Right atrium auricular region (tissue), 2 donors: ENCODE measurements around the gene CALU. TPM values are rescaled to one million over a fixed set of nuclear protein-coding genes. Genes with fewer than 3 reads are reported as not detected.

ENCODE experiments used
- DNase-seq: peaks from one replicate; pipeline ENCODE4 v3.0.0-alpha.2; 2019; ENCODE audit warnings: low spot score
- H3K27ac ChIP-seq, 2 donors: fragments of 200-600 bp; sonication (generic); 1 replicate in 1 of 2; 2 replicates in 1 of 2; pipeline ENCODE4 v1.5.1; 2016 to 2019
- H3K27me3 ChIP-seq, 2 donors: fragments of 200-600 bp; sonication (generic); one replicate each; pipeline versions ENCODE4 v1.5.1 to v1.6.0; 2017 to 2019
- H3K36me3 ChIP-seq: fragments of 200-600 bp; sonication (generic); one replicate; pipeline ENCODE4 v1.5.1; 2016
- H3K4me1 ChIP-seq, 2 donors: fragments of 200-600 bp; sonication (generic); one replicate each; pipeline versions ENCODE4 v1.5.1 to v1.6.0; 2017 to 2019
- H3K4me3 ChIP-seq, 2 donors: fragments of 200-600 bp; sonication (generic); 1 replicate in 1 of 2; 2 replicates in 1 of 2; pipeline ENCODE4 v1.5.1; 2017 to 2019; ENCODE audit warnings: mild to moderate bottlenecking in 1 of 2, moderate library complexity in 1 of 2
- H3K9me3 ChIP-seq, 2 donors: fragments of 200-600 bp; sonication (generic); one replicate each; pipeline ENCODE4 v1.5.1; 2019
- total RNA-seq, 2 donors: library from RNA; depleted of rRNA; stranded (reverse); fragments of >200 nt; gene quantifications; one replicate each; pipeline ENCODE4 v1.1.0, GENCODE V29; 2016
- TF ChIP-seq, protein P1 (sequence below), 2 donors: fragments of 200-600 bp; sonication (generic); IDR thresholded peaks; one replicate each; pipeline ENCODE4 v1.5.1; 2019; ENCODE audit warnings: antibody characterized with exemption in 2 of 2

CALU gene
- total RNA-seq, 2 donors from 2014 or later: 190 to 286 TPM

DNA sequence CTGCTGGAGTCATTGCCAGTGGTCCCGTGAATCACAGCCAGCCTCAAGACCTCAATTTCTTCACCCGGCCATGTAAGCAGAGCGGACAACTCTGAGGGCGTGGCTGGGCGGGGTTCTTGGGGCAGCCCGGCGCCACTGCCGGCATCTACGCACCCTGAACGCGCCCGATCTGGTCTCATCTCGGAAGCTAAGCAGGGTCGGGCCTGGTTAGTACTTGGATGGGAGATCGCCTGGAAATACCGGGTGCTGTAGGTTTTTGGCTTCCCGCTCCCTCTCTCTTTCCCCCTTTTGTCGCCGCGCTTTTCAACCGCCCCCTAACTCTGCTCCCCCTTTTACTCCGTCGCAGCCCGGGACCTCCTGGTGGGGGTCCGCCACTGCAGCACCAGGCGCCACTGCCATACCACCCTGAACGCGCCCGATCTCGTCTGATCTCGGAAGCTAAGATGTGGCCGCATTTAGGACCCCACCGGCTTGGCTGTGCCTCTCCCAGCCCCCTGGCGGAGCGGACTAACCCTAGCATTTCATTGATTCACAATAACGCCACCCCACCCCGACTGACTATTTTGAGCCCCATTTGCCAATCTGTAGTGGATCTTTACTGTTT, 41.8 kb upstream of the CALU start:
- Histone ChIP-seq H3K27ac (no peak overlapping the region), H3K4me1 (peaks cover 0 to 7% of the 10 kb centered on the region in 2 donors), H3K9me3 (no peaks in the 10 kb centered on the region), H3K36me3 (no peaks in the 10 kb centered on the region), H3K4me3 (peak overlapping the region; percentile 32 to 44), H3K27me3 (no peaks in the 10 kb centered on the region)
- DNase-seq: peak; percentile 62
- TF ChIP-seq, protein P1, sequence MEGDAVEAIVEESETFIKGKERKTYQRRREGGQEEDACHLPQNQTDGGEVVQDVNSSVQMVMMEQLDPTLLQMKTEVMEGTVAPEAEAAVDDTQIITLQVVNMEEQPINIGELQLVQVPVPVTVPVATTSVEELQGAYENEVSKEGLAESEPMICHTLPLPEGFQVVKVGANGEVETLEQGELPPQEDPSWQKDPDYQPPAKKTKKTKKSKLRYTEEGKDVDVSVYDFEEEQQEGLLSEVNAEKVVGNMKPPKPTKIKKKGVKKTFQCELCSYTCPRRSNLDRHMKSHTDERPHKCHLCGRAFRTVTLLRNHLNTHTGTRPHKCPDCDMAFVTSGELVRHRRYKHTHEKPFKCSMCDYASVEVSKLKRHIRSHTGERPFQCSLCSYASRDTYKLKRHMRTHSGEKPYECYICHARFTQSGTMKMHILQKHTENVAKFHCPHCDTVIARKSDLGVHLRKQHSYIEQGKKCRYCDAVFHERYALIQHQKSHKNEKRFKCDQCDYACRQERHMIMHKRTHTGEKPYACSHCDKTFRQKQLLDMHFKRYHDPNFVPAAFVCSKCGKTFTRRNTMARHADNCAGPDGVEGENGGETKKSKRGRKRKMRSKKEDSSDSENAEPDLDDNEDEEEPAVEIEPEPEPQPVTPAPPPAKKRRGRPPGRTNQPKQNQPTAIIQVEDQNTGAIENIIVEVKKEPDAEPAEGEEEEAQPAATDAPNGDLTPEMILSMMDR (IDR thresholded peaks at IDR 0.05): no peak

DNA sequence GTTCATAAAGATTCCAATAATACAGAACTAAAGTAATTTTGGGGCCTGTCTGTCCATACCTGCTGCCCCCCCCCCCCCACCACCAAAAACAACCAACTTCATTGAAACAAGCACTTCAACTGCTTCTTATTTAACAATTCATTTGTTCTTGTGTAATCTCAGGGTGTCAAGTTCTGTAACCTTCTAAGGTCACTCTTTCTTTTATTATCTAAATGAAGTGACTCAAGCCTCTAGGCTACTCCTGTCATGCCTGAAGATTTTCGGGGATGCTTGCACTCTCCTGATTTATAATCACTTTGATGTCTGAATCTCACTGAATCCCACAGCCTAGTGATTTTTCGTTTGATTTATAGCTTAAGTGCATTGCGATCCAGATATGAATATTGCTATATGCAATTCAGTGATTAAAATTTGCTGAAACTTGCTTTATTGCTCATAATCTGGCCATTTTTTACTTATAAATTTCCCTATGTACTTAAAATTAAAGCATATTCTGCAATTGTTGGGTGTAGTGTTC, 39.9 kb upstream of the CALU start:
- H3K36me3 ChIP-seq: no peaks in the 10 kb centered on the region
- TF ChIP-seq, protein P1 (IDR thresholded peaks at IDR 0.05): no peak
- H3K9me3 ChIP-seq: no peaks in the 10 kb centered on the region
- no peaks in the 10 kb centered on the region for H3K27me3 ChIP-seq
- no peak for DNase-seq
- H3K4me3 ChIP-seq: no peak overlapping the region
- H3K4me1 ChIP-seq: peaks cover 0 to 7% of the 10 kb centered on the region in 2 donors
- H3K27ac ChIP-seq: no peak overlapping the region

DNA sequence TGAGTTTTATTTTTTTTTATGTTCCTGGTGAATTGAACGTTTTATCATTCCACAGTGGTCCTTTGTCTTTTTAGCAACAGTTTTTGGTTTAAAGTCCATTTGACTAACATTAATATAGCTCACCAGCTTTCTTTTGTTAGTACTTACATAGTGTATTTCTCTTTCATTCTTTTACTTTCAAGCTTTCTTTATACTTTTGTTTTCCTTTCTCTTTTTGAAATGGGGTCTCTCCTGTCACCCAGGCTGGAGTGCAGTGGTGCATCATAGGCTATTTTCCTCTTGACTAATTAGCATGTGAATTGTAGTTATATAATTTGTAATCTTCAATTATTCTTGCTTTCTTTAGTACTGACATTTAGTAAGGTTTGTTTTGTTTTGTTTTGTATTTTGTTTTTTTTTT, 39.3 kb upstream of the CALU start:
- no peaks in the 10 kb centered on the region for H3K27me3 ChIP-seq
- peaks cover 0 to 7% of the 10 kb centered on the region in 2 donors for H3K4me1 ChIP-seq
- H3K9me3 ChIP-seq: no peaks in the 10 kb centered on the region
- TF ChIP-seq, protein P1 (IDR thresholded peaks at IDR 0.05): no peak
- no peak overlapping the region for H3K4me3 ChIP-seq
- no peak for DNase-seq
- H3K36me3 ChIP-seq: no peaks in the 10 kb centered on the region
- no peak overlapping the region for H3K27ac ChIP-seq

DNA sequence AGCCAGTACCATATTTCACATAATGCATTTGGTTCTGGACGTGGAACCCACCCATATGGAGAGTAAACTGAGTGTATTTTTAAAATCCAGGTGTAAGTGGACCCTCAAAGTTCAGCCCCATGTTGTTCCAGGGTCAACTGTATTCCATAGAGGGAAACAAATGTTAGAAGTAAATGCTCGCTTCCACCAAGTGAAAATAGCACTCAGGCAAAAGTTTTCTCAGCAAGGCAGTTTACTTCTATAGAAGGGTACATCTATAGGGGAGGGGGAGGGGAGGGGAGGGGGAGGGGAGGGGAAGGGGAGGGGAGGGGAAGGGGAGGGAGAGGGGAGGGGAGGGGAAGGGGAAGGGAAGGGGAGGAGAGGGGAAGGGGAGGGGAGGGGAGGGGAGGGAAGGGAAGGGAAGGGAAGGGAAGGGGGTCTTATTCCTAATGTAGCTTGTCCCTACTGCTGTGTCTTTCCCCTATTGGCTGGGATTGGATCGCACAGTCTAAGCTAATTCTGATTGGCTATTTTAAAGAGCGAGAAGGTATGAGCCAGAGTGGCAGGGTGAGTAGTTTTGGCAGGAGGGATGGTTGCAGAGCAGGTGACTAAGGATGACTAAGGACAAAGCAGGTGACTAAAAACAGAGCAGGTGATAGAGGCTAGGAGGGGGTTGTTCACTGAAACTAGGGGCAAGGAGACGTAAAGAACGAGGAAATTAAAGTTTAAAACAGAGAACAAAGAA, 37.9 kb upstream of the CALU start:
- no peak overlapping the region for H3K4me3 ChIP-seq
- no peaks in the 10 kb centered on the region for H3K36me3 ChIP-seq
- no peaks in the 10 kb centered on the region for H3K27me3 ChIP-seq
- no peaks in the 10 kb centered on the region for H3K9me3 ChIP-seq
- TF ChIP-seq, protein P1 (IDR thresholded peaks at IDR 0.05): no peak
- DNase-seq: no peak
- H3K27ac ChIP-seq: no peak overlapping the region
- peaks cover 0 to 7% of the 10 kb centered on the region in 2 donors for H3K4me1 ChIP-seq

DNA sequence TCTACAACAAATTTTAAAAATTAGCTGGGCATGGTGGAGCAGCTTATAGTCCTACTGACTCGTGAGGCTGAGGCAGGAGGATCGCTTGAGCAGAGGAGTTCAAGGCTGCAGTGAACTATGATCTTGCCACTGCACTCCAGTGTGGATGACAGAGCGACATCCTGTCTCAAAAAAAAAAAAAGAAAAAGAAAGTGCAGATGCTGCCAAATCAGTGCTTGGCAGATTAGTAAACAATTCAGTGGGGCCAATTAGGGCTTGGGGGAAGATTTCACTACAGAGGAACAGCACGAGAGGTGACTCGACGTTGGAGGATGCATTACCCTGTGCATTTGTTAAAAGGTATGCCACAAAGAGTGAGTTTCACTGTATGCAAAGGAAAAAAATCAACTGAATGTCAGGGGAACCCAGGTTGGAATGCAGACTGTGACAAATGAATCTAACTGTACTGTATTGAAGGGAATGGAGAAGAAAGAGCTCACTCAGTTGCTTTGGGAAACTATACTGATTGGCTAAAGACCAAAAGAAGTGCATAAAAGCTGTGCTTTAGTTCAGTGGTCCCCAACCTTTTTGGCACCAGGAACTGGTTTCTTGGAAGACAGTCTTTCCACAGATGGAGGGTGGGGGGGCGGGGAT, 35.4 kb upstream of the CALU start:
- Histone ChIP-seq H3K36me3 (no peaks in the 10 kb centered on the region), H3K27me3 (no peaks in the 10 kb centered on the region), H3K4me1 (no peaks in the 10 kb centered on the region), H3K27ac (no peak overlapping the region), H3K9me3 (no peaks in the 10 kb centered on the region), H3K4me3 (no peak overlapping the region)
- TF ChIP-seq, protein P1 (IDR thresholded peaks at IDR 0.05): no peak
- DNase-seq: no peak
